KOPT-K1 (cell line): Measurements from ENCODE around the gene LSM7.
"Not testable (repeated sequence)": the region's sequence is repeated elsewhere in the genome, so short reads cannot be mapped to it uniquely, and the experiment has no call there.

ENCODE experiments used
- H3K27ac ChIP-seq: fragments of 200-600 bp; sonication (generic); 2 replicates; pipeline ENCODE4 v1.5.1; 2016; ENCODE audit warnings: antibody characterized with exemption, mild to moderate bottlenecking, low read depth, low read length; ENCODE audit not compliant: poor library complexity, severe bottlenecking
- H3K36me3 ChIP-seq: fragments of 200-600 bp; sonication (generic); 2 replicates; pipeline ENCODE4 v1.5.1; 2017; ENCODE audit warnings: antibody characterized with exemption, mild to moderate bottlenecking, low read length, moderate library complexity; ENCODE audit not compliant: insufficient read depth
- H3K9me3 ChIP-seq: fragments of 200-600 bp; sonication (generic); 2 replicates; pipeline ENCODE4 v1.5.1; 2017; ENCODE audit warnings: antibody characterized with exemption, low read length, mild to moderate bottlenecking; ENCODE audit not compliant: insufficient read depth, poor library complexity, severe bottlenecking

The LSM7 gene

DNA sequence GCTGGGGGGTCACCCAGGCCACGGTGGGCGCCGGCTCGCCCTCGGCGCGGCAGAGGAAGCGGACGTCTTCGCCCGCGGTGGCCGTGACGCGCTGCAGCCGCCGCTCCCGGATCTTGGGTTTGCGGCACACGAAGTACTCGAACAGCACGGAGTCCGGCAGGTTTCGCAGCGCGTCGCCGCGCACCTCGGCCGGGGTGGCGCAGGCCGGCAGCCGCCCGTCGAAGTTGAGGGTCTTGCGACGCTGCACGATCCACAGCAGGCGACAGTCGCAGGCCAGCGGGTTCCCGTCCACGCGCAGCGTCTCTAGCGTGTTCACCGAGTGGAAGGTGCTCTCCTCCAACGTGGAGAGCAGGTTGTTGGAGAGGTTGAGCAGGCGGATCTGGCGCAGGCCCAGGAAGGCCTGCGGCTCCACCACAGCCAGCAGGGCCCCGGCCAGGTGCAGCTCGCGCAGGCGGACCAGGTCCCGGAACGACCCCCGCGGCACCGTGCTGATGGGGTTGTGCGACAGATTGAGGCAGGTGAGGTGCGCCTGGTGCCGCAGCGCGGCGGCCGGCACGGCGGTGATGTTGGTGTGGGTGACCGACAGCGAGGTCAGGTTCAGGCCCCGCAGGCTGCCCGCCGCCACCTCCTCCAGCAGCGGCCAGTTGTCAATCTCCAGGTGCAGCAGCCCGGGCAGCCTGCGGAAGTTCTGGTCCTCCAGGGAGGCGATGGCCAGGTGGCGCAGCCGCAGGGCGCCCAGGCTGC is 37.8 kb downstream of the LSM7 start:
- no peak overlapping the region for H3K27ac ChIP-seq
- H3K9me3 ChIP-seq, result no peaks in the 10 kb centered on the region
- no peaks in the 10 kb centered on the region for H3K36me3 ChIP-seq

DNA sequence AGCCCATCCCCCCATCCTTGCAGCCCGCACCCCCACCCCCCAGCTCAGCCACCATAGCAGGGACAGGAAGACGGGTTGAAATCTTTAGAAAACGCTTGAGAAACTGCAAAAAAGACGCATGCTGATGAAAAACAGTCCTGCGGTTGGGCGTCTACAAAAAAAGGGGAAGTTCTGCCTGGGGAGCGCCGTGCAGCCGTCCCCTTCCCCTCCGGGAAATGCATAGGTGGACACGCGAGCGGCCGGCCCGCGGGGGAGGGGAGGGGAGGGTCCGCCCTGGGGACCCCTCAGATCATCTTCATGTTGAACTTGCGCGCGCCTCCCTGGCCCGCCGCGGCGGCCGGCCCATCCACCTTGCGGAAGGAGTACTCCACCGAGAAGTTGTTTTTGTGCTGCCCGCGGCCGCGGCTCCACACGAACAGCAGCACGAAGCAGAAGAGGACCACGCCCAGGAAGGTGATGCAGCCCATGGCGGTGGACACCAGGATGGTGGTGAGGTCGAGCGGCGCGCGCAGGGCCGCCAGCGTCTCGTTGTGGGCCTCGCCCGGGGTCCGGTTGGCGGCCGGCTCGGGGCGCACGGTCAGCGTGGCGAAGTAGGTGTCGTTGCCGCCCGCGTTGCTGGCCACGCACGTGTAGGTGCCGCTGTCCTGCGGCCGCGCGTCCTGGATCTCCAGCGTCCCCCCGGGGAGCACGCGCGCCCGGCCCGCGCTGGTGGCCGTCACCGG is 38.5 kb downstream of the LSM7 start:
- H3K9me3 ChIP-seq, result no peaks in the 10 kb centered on the region
- no peak overlapping the region for H3K27ac ChIP-seq
- no peaks in the 10 kb centered on the region for H3K36me3 ChIP-seq

GRCh38 chr19:2288818-2289713 is 39.3 kb downstream of the LSM7 start:
- H3K9me3 ChIP-seq, result no peaks in the 10 kb centered on the region
- H3K36me3 ChIP-seq, result no peaks in the 10 kb centered on the region
- no peak overlapping the region for H3K27ac ChIP-seq

- no peaks in the 10 kb centered on the region for H3K36me3 ChIP-seq
- H3K27ac ChIP-seq, result no peak overlapping the region
- no peaks in the 10 kb centered on the region for H3K9me3 ChIP-seq
These were observed 40.0 kb downstream of the LSM7 start for GRCh38 chr19:2288338-2288817.

GRCh38 chr19:2287585-2288337 is 40.6 kb downstream of the LSM7 start:
- Histone ChIP-seq H3K9me3 (no peaks in the 10 kb centered on the region), H3K36me3 (no peaks in the 10 kb centered on the region), H3K27ac (no peak overlapping the region)

- H3K36me3 ChIP-seq, result no peaks in the 10 kb centered on the region
- H3K27ac ChIP-seq, result no peak overlapping the region
- H3K9me3 ChIP-seq, result no peaks in the 10 kb centered on the region
These were observed 41.8 kb downstream of the LSM7 start for GRCh38 chr19:2286402-2287140.

DNA sequence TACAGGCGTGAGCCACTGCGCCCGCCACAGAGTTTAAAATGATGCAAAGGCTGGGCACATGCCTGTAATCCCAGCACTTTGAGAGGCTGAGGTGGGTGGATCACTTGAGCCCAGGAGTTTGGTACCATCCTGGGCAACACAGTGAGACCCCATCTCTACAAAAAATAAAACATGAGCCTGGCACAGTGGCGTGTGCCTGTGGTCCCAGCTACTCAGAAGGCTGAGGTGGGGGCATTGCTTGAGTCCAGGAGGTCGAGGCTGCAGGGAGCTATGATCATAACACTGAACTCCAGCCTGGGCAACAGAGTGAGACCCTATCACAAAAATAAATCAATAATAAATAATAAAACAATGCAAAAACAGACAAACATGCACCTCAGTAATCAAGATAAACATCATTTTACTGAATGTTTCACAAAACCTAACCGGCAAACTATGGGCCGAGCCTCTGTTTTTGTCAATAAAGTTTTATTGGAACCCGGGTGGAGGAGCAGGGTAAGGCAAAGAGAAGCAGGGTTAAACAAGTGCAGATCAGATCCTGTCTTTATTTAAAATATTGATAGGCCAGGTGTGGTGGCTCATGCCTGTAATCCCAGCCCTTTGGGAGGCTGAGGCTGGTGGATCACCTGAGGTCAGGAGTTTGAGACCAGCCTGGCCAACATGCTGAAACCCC is 44.4 kb downstream of the LSM7 start:
- H3K27ac ChIP-seq, result no peak overlapping the region

GRCh38 chr19:2282862-2283237 is 45.5 kb downstream of the LSM7 start:
- no peak overlapping the region for H3K27ac ChIP-seq
- no peaks in the 10 kb centered on the region for H3K36me3 ChIP-seq
- no peaks in the 10 kb centered on the region for H3K9me3 ChIP-seq

More for the DNA sequence above, 44.4 kb downstream of the LSM7 start:
- no peaks in the 10 kb centered on the region for H3K9me3 ChIP-seq
- no peaks in the 10 kb centered on the region for H3K36me3 ChIP-seq

DNA sequence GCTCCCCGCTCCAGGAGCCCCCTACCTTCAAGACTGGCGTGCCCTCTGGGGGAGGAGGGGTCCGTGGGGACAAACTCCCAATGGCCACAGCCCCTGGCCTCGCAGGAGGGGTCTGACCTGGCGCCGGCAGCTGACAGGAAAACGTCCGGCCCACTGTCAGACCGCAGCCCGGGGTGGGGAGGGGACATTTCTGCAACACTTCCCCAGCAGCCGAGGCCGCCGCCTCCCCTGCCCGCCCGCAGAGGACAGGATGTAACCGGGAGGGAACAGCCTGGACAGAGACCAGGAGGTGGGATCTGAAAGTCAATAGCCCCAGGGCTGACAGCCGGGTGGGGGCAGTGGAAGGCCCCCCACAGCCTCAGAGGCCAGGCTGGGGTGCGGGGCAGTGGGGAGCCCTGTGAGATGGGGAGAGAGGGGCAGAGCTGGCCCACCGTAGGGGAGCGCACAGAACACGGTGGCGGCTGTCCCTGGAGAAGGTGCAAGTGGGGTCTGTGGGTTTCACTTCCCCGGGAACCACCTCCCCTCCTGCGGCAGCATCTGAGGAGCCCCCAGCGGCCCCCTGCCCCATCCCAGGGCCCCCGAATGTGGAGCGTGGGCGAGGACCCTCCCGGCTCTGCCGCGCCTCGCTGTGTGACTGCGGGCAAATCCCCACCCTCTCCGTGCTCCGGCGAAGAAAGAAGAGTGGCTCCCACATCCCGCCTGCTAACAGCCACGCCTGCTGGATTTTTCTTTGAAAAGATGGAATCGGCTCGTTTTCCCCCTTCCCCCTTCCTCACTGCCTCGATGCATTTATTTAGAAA is 46.1 kb downstream of the LSM7 start, which contains the start of gene PEAK3:
Gene PEAK3, minus strand, starts transcription at position 114 of the 800 bp plus-strand sequence. CDS start 1,244 bp downstream, outside the sequence.
- Histone ChIP-seq H3K9me3 (no peaks in the 10 kb centered on the region), H3K36me3 (no peaks in the 10 kb centered on the region)

GRCh38 chr19:2281265-2282061 is 46.9 kb downstream of the LSM7 start:
- not testable (repeated sequence) for H3K9me3 ChIP-seq, H3K27ac ChIP-seq, H3K36me3 ChIP-seq

More for the DNA sequence above, 46.1 kb downstream of the LSM7 start, which contains the start of gene PEAK3:
- H3K27ac ChIP-seq, result no peak within 1 kb of the TSS

- no peak overlapping the region for H3K27ac ChIP-seq
- no peaks in the 10 kb centered on the region for H3K9me3 ChIP-seq
- H3K36me3 ChIP-seq, result peaks cover 11% of the 10 kb centered on the region; the same call in 1 of the 2 replicates
These were observed 47.6 kb downstream of the LSM7 start for GRCh38 chr19:2280633-2281264.
